ENCODE data around the gene MUC5AC. TPM values are rescaled to one million over a fixed set of nuclear protein-coding genes. Genes with fewer than 3 reads are reported as not detected.

The MUC5AC gene
- total and polyA plus RNA-seq, 2 of the 13 experiments (the other 11 are each of a cell fraction or from before 2014, with no cell fraction given) = under 0.01 TPM; not detected in 1

- TF ChIP-seq, protein P1, sequence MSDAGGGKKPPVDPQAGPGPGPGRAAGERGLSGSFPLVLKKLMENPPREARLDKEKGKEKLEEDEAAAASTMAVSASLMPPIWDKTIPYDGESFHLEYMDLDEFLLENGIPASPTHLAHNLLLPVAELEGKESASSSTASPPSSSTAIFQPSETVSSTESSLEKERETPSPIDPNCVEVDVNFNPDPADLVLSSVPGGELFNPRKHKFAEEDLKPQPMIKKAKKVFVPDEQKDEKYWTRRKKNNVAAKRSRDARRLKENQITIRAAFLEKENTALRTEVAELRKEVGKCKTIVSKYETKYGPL (CRISPR knock-in tag; IDR thresholded peaks at IDR 0.05) = no peak
- TF ChIP-seq KLF13 (CRISPR knock-in tag; IDR thresholded peaks at IDR 0.05) = no peak
- no peak for TF ChIP-seq ZNF674 (CRISPR knock-in tag; IDR thresholded peaks at IDR 0.05; ENCODE audit: low read depth)
- TF ChIP-seq HMGXB3 (CRISPR knock-in tag; IDR thresholded peaks at IDR 0.05; ENCODE audit: borderline replicate concordance) = no peak
Observed at GRCh38 chr11:1165256-1166041, 7.7 kb downstream of the MUC5AC start (continued).

- H3K4me2 ChIP-seq (ENCODE audit: low read depth, low read length) = no peak overlapping the region
- no peak overlapping the region for H3K9ac ChIP-seq (ENCODE audit: insufficient read depth, low read depth, low read length)
- in situ Hi-C loops (cut with HindIII; ENCODE audit: extremely low pct_ligation_motif_present, low pct_unique_long_range_greater_than_20kb) (no loop called here), intact Hi-C loops (cut with micrococcal nuclease; ENCODE audit: unreplicated experiment) (no loop called here)
- TF ChIP-seq ZNF672 (CRISPR knock-in tag; IDR thresholded peaks at IDR 0.05) = no peak
- no peak for TF ChIP-seq ZNF567 (CRISPR knock-in tag; IDR thresholded peaks at IDR 0.05; ENCODE audit: borderline replicate concordance)
- no peak for TF ChIP-seq CENPT (CRISPR knock-in tag; IDR thresholded peaks at IDR 0.05; ENCODE audit: low read depth)
- no peak for TF ChIP-seq ZKSCAN1 (IDR thresholded peaks at IDR 0.05; ENCODE audit: low read length)
- no peak for TF ChIP-seq STAT5B (CRISPR knock-in tag; IDR thresholded peaks at IDR 0.05)
- no peak for TF ChIP-seq ZMYM2 (CRISPR knock-in tag; IDR thresholded peaks at IDR 0.05)
- H3K27ac ChIP-seq (ENCODE audit: extremely low read length, insufficient read depth, low read length) = no peak overlapping the region
- FAIRE-seq (no peak), DNase-seq (ENCODE audit: low spot score) (no peak), ATAC-seq (no peak)
- peaks cover 10 to 30% of the 10 kb centered on the region in 2 experiments; a peak in 4 of 5 replicates for H3K27me3 ChIP-seq (ENCODE audit: control insufficient read depth in 1 of 2, insufficient read depth in 2 of 2, low read length in 2 of 2)
- peaks cover 13% of the 10 kb centered on the region; the same call in 1 of the 2 replicates for H3K9me3 ChIP-seq (ENCODE audit: low read length)
- H3K4me3 ChIP-seq (replicated peaks in 1 of 3; ENCODE audit: insufficient read depth in 1 of 3, low read depth in 2 of 3, low read length in 3 of 3) = no peak overlapping the region
- no TSS peak for BruUV-seq (replicated peaks)
- no peaks in the 10 kb centered on the region for H3K36me3 ChIP-seq (replicated peaks in 1 of 2; ENCODE audit: control insufficient read depth in 1 of 2, insufficient read depth in 2 of 2, low read length in 2 of 2)
- ChIA-PET POLR2A (no interaction called here), CTCF (ENCODE audit: low intra/inter-chr PET ratio, low total read pairs) (no interaction called here)
- H4K20me1 ChIP-seq (ENCODE audit: insufficient read depth, low read length) = no peaks in the 10 kb centered on the region
- no peak overlapping the region for H2AFZ ChIP-seq (ENCODE audit: low read length)
- no peaks in the 10 kb centered on the region for H3K79me2 ChIP-seq (ENCODE audit: insufficient read depth, low read length)
- H3K4me1 ChIP-seq (ENCODE audit: insufficient read depth, low read length) = no peaks in the 10 kb centered on the region
- 7% methylated on average over 2 of the region's 7 CpGs for WGBS (ENCODE audit: low lambda C conversion rate)
Observed at GRCh38 chr11:1167256-1167655, 9.5 kb downstream of the MUC5AC start.

All from HepG2 (cell line).